ENCODE measurements around the gene ROR1. TPM values are rescaled to one million over a fixed set of nuclear protein-coding genes. Genes with fewer than 3 reads are reported as not detected.

Gene ROR1
- total RNA-seq, 4 donors from 2014 or later, result 10.6 to 21.7 (median 15.1) TPM

GRCh38 chr1:64051796-64052195 lies 278.0 kb downstream of the ROR1 start:
- no peaks in the 10 kb centered on the region for H3K27me3 ChIP-seq
- H3K4me3 ChIP-seq, result no peak overlapping the region
- no peaks in the 10 kb centered on the region for H3K36me3 ChIP-seq
- H3K9me3 ChIP-seq, result no peaks in the 10 kb centered on the region
- H3K27ac ChIP-seq, result no peak overlapping the region
- no peak for DNase-seq (ENCODE audit: low spot score in 2 of 2)
- H3K4me1 ChIP-seq, result peaks cover 4% of the 10 kb centered on the region
- TF ChIP-seq POLR2A (IDR thresholded peaks at IDR 0.05) (no peak), POLR2AphosphoS5 (IDR thresholded peaks at IDR 0.05) (no peak), CTCF (IDR thresholded peaks at IDR 0.05) (no peak), EP300 (IDR thresholded peaks at IDR 0.05) (no peak)

GRCh38 chr1:64052777-64053176 lies 279.0 kb downstream of the ROR1 start:
- H3K36me3 ChIP-seq, result no peaks in the 10 kb centered on the region
- H3K27ac ChIP-seq, result no peak overlapping the region
- H3K27me3 ChIP-seq, result no peaks in the 10 kb centered on the region
- H3K4me1 ChIP-seq, result no peaks in the 10 kb centered on the region
- H3K4me3 ChIP-seq, result no peak overlapping the region
- no peaks in the 10 kb centered on the region for H3K9me3 ChIP-seq
- WGBS, result 86% methylated on average over 1 of the region's 1 CpG
- DNase-seq (ENCODE audit: low spot score in 2 of 2), result no peak
- TF ChIP-seq EP300 (IDR thresholded peaks at IDR 0.05), result no peak
- TF ChIP-seq POLR2A (IDR thresholded peaks at IDR 0.05), result no peak
- no peak for TF ChIP-seq CTCF (IDR thresholded peaks at IDR 0.05)
- no peak for TF ChIP-seq POLR2AphosphoS5 (IDR thresholded peaks at IDR 0.05)

- H3K36me3 ChIP-seq, result no peaks in the 10 kb centered on the region
- TF ChIP-seq EP300 (IDR thresholded peaks at IDR 0.05) (no peak), CTCF (IDR thresholded peaks at IDR 0.05) (no peak), POLR2A (IDR thresholded peaks at IDR 0.05) (no peak), POLR2AphosphoS5 (IDR thresholded peaks at IDR 0.05) (no peak)
- no peaks in the 10 kb centered on the region for H3K9me3 ChIP-seq
- H3K27ac ChIP-seq, result no peak overlapping the region
- no peak overlapping the region for H3K4me3 ChIP-seq
- H3K4me1 ChIP-seq, result no peaks in the 10 kb centered on the region
- DNase-seq (ENCODE audit: low spot score in 2 of 2), result no peak
- no peaks in the 10 kb centered on the region for H3K27me3 ChIP-seq
- 89% methylated on average over 2 of the region's 2 CpGs for WGBS
These were observed 281.5 kb downstream of the ROR1 start for GRCh38 chr1:64055310-64055709.

GRCh38 chr1:64059556-64059955 lies 285.7 kb downstream of the ROR1 start:
- WGBS, result 95% methylated on average over 4 of the region's 4 CpGs
- TF ChIP-seq EP300 (IDR thresholded peaks at IDR 0.05) (no peak), POLR2AphosphoS5 (IDR thresholded peaks at IDR 0.05) (no peak), CTCF (IDR thresholded peaks at IDR 0.05) (no peak), POLR2A (IDR thresholded peaks at IDR 0.05) (no peak)
- H3K27me3 ChIP-seq, result no peaks in the 10 kb centered on the region

GRCh38 chr1:64060611-64061302 lies 286.9 kb downstream of the ROR1 start:
- WGBS, result 92% methylated on average over 2 of the region's 2 CpGs
- Histone ChIP-seq H3K4me1 (no peaks in the 10 kb centered on the region), H3K27me3 (no peaks in the 10 kb centered on the region), H3K4me3 (no peak overlapping the region), H3K27ac (no peak overlapping the region), H3K36me3 (no peaks in the 10 kb centered on the region), H3K9me3 (no peaks in the 10 kb centered on the region)
- no peak for DNase-seq (ENCODE audit: low spot score in 2 of 2)
- TF ChIP-seq POLR2A (IDR thresholded peaks at IDR 0.05) (no peak), EP300 (IDR thresholded peaks at IDR 0.05) (no peak), CTCF (IDR thresholded peaks at IDR 0.05) (no peak), POLR2AphosphoS5 (IDR thresholded peaks at IDR 0.05) (no peak)

More at GRCh38 chr1:64059556-64059955, 285.7 kb downstream of the ROR1 start:
- no peaks in the 10 kb centered on the region for H3K36me3 ChIP-seq
- no peak for DNase-seq (ENCODE audit: low spot score in 2 of 2)
- H3K4me1 ChIP-seq, result no peaks in the 10 kb centered on the region
- no peaks in the 10 kb centered on the region for H3K9me3 ChIP-seq
- H3K27ac ChIP-seq, result no peak overlapping the region
- no peak overlapping the region for H3K4me3 ChIP-seq

Data from suprapubic skin (tissue), 4 donors.